NB4 (cell line): ENCODE results near the gene MOB3B.

Experiments used
- DNase-seq: peaks from one replicate; pipeline ENCODE4 v3.0.0; 2010; ENCODE audit warnings: low read depth
- H3K4me3 ChIP-seq: one replicate; pipeline ENCODE4 v1.5.1; 2011; ENCODE audit warnings: mild to moderate bottlenecking, low read depth, low read length, moderate library complexity
- MYC ChIP-seq: IDR thresholded peaks from 2 replicates; pipeline ENCODE4 v1.6.1; 2011; ENCODE audit warnings: low read depth, low read length
- POLR2A ChIP-seq: IDR thresholded peaks from 2 replicates; pipeline ENCODE4 v1.6.1; 2011; ENCODE audit warnings: mild to moderate bottlenecking; ENCODE audit not compliant: insufficient read length; ENCODE audit errors: extremely low read depth
- TF ChIP-seq, protein P1 (sequence below): IDR thresholded peaks from 2 replicates; pipeline ENCODE4 v1.6.1; 2011; ENCODE audit warnings: low read depth, low read length
- TF ChIP-seq, protein P2 (sequence below): IDR thresholded peaks from one replicate; pipeline ENCODE4 v1.5.1; 2012; ENCODE audit warnings: low read depth, low read length

MOB3B gene

DNA sequence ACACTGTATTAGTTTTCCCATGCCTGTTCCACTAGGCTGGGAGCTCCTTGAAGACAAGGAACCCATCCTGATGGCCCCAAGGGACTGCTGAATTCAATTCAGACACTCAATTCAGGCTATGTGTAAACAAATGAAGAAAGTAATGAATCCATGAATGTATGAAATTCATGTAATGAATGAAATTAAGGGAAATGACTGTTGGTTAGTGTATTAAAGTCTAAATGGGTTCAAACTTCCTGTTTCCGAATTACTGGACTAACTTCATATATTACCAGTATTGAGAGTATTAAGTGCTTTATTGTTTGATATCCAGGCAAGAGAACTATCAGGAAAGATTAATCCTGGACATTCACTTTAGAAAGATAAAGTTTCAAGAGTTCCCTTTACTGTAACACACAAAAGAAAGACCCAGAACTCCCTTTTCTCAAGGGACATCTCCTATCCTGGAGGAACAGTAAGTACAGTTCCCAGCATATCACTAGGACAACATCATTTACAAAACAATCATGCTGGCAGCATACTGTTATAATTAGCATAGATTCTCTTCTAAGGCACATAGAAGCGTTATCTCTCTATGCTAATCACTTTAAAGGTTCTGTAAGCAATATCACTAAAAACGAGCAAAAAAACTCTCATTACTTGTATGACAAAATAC is 34.0 kb downstream of the MOB3B start:
- no peak overlapping the region for H3K4me3 ChIP-seq

DNA sequence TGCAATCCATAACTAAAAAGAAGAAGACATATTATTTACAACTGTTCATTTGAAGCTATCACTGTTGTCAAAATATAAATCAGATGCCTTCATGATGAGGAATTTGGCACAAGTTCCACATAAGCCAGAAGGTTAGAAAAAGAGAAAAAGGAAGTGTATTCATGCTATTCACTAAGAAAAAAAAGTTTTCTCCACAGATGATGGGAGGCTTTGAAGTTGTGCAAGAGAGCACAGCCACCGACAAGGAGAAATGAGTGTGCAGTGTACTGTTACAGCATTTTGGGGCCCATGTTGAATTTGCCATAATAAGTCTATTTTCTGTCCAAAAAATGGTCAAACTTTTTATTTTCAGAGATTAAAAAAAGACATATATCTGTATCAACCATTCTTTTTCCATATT is 38.5 kb downstream of the MOB3B start:
- DNase-seq, result peak; percentile 42
- TF ChIP-seq POLR2A (no peak), MYC (no peak)
- TF ChIP-seq, protein P1, sequence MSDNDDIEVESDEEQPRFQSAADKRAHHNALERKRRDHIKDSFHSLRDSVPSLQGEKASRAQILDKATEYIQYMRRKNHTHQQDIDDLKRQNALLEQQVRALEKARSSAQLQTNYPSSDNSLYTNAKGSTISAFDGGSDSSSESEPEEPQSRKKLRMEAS, result no peak
- TF ChIP-seq, protein P2, sequence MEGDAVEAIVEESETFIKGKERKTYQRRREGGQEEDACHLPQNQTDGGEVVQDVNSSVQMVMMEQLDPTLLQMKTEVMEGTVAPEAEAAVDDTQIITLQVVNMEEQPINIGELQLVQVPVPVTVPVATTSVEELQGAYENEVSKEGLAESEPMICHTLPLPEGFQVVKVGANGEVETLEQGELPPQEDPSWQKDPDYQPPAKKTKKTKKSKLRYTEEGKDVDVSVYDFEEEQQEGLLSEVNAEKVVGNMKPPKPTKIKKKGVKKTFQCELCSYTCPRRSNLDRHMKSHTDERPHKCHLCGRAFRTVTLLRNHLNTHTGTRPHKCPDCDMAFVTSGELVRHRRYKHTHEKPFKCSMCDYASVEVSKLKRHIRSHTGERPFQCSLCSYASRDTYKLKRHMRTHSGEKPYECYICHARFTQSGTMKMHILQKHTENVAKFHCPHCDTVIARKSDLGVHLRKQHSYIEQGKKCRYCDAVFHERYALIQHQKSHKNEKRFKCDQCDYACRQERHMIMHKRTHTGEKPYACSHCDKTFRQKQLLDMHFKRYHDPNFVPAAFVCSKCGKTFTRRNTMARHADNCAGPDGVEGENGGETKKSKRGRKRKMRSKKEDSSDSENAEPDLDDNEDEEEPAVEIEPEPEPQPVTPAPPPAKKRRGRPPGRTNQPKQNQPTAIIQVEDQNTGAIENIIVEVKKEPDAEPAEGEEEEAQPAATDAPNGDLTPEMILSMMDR, result no peak

More for the DNA sequence above, 34.0 kb downstream of the MOB3B start:
- TF ChIP-seq, protein P2, result no peak
- TF ChIP-seq, protein P1, result no peak
- TF ChIP-seq MYC (no peak), POLR2A (no peak)
- DNase-seq, result no peak

DNA sequence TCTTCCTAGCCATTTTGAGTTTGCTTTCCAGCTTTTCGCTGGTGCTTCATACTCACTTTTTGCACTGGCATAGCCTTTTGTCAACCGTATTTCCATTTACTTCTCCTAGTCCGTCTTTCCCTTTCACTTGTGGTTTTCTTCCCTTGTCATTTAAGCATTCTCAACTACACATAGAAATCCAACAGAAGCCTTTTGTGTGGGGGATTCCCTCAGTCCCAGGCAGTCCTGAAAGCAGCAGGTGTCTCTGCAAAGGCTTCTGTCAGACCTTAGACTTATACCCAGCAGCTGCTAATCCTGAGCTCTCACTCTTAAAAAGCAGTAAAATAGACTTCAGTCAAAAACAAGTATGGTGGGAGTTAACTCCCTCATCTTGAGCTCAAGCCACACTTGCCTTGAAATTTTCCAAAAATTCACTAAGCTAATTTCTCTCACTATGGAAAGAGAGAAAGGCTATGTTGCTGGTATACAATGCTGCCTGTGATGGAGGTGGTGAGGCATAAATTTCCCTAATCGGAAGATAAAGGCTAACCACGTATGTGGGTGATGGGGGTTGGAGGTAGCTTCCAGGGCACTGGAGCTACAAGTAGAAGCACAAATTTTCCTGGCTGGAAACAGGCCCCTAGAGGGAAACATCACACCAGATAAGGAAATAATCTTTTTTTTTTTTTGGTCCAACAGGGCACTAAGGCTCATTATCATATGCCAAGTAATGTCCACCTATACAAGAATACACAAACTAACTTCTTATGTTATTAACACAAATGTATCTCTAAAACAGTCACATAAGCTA is 40.3 kb downstream of the MOB3B start:
- TF ChIP-seq, protein P1, result no peak
- TF ChIP-seq, protein P2, result no peak
- TF ChIP-seq MYC (no peak), POLR2A (no peak)
- no peak for DNase-seq
- H3K4me3 ChIP-seq, result no peak overlapping the region

More for the DNA sequence above, 38.5 kb downstream of the MOB3B start:
- no peak overlapping the region for H3K4me3 ChIP-seq

DNA sequence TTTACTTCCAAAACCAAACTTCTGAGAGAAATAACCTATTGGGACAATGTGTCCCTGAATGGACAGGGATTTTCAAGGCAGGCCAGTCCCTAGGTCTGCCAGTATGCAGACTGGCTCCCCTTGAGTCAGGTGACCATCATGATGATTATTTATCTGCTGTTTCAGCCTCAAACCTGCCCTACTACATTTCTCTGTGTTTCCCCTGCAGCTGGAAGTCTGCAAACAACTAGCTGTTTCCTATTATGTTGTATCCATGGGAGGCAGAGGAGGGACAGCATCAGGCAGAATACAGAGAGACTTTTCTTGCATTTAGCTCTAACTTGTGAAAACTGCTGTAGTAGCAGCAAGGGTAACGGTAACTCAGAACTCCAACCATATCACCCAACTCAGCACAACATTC is 41.7 kb downstream of the MOB3B start:
- H3K4me3 ChIP-seq, result no peak overlapping the region
- DNase-seq, result no peak
- TF ChIP-seq, protein P1, result no peak

DNA sequence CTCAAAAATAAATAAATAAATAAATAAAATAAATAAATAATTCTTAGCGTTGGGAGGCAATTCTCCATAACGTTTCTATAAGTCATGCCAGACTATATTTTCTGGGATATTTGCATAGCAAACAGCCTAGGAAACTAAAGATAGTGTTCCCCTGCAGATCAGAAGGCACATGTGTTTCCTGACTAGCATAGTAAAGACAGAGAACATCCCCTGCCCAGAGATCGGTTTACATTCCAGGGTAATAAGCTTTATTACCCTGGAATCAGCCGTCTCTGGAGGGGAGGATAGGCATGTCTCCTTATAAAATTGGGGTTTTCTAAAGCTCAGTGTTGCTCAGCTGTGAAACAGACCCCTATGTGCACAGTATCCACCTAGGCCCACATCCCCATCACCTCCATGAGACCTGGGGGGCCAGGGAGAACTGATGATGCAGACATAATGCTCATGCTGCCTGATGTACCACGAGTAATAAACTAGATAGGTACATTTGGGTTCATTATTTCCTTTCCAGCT is 42.4 kb downstream of the MOB3B start:
- no peak for DNase-seq
- no peak overlapping the region for H3K4me3 ChIP-seq
- no peak for TF ChIP-seq POLR2A
- TF ChIP-seq, protein P2, result no peak
- no peak for TF ChIP-seq MYC
- TF ChIP-seq, protein P1, result no peak

DNA sequence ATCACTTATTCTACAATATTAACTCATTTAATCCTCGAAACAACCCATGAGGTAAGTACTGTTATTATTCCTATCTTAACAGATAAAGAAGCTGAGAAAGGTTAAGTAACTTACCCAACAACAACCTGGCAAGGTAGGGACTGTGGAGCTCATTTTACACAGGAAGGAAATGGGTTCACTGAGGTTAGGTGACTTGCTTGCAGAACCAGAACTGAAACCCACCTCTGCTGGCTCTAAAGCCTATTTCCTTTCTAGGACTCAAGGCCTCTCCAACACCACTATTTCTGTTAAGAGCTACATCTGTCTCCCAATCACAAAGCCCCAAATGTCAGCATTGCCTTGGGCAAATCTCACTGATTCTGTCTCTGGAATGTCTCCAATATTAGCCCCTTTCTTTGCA is 44.5 kb downstream of the MOB3B start:
- TF ChIP-seq, protein P2, result no peak
- TF ChIP-seq, protein P1, result no peak
- TF ChIP-seq MYC (no peak), POLR2A (no peak)
- H3K4me3 ChIP-seq, result no peak overlapping the region
- no peak for DNase-seq
